ENCODE measurements around the gene TEX26.

TEX26 gene

GRCh38 chr13:30932481-30933353, at the start of gene TEX26:
TSS of gene TEX26 (plus strand) at chr13:30932656. CDS start at chr13:30932716, 60 bp downstream.
- DNase-seq (ENCODE audit: low spot score), result no peak

GRCh38 chr13:30882996-30883766, 49.3 kb upstream of the TEX26 start:
- DNase-seq (ENCODE audit: low spot score), result no peak

GRCh38 chr13:30884543-30884942, 47.9 kb upstream of the TEX26 start:
- DNase-seq (ENCODE audit: low spot score), result no peak

DNA sequence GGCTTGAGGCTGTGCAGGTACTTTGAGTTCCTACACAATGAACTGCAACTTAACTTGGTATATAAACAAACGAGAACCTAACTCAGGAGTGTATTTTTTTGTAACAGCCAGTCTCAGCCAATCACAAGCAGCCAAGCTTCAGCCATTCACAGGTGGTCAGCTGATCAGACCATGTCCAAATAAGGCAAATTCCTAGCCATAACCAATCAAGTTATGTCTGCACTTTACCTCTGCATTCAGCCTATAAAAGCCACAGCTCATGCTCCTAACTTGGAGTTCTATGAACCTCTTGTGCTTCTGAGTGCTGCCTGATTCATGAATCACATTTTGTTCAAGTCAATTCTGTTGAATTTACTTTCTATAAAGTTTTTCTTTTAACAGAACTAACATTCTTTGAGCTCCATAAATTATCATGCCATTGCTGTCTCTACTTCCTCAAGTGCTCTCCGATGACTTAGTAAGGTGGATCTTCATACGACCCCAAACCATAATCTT, 43.2 kb upstream of the TEX26 start:
- DNase-seq (ENCODE audit: low spot score), result no peak

DNA sequence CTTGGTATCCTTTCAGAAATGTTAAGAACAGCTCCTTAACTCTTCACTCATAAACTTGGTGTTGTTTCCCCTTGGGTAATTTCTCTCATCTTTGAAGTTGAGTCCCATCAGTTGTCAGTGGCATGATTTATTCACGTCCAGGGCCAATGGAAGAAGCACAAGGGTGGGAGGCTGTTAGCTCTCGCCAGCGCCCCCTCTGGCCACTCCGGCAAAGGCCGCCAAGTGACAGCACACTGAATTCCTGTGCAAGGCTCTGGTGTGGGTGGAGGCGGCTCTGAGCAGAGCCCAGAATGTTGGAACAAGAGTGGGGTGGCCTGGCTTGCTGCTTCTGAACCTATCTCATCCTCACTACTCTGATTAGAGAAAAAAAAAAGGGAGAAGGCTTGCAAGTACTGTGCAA, 39.5 kb upstream of the TEX26 start:
- peak; percentile 26 for DNase-seq (ENCODE audit: low spot score)

DNA sequence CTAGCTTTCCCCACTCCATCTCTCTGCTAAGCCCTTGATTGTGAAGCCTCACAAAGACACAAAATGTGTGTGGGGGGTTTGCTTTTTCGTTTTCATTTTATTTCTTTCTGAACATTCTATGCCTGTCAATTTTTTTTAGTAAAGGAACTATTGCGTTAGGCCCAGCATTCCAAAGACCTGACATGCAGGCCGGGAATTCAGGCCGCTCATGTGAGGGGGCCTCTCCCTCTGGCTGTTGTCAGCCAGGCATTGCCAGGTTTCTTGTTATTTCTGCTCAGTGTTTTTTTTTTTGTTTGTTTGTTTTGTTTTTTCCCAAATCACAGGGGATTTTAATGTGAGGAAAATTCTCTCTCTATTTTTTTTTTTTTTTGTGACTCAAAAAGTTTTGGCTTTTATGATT, 36.7 kb upstream of the TEX26 start:
- peak; percentile 58 for DNase-seq (ENCODE audit: low spot score)

DNA sequence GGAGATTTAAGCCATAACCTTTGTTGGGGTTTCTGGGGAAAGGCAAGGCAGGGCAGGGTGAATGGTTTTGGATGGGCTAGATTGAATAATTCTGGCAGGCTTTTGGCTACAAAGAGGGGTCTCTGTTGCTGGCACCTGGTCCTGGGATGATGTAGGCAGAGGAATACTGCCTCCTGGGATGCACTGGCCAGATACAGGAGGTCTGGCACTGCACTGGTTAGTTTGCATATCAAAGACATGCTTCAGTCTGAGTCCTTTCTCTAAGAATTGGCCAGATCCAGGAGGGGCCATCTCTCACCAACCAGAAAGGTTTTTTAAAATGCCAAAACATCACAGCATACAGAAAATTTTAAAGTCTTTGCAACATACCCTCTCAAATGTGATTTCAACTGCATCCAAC, 34.4 kb upstream of the TEX26 start:
- no peak for DNase-seq (ENCODE audit: low spot score)

- peak; percentile 68 for DNase-seq (ENCODE audit: low spot score)
Observed at GRCh38 chr13:30898678-30899241, 33.7 kb upstream of the TEX26 start.

GRCh38 chr13:30900436-30900835, 32.0 kb upstream of the TEX26 start:
- no peak for DNase-seq (ENCODE audit: low spot score)

DNA sequence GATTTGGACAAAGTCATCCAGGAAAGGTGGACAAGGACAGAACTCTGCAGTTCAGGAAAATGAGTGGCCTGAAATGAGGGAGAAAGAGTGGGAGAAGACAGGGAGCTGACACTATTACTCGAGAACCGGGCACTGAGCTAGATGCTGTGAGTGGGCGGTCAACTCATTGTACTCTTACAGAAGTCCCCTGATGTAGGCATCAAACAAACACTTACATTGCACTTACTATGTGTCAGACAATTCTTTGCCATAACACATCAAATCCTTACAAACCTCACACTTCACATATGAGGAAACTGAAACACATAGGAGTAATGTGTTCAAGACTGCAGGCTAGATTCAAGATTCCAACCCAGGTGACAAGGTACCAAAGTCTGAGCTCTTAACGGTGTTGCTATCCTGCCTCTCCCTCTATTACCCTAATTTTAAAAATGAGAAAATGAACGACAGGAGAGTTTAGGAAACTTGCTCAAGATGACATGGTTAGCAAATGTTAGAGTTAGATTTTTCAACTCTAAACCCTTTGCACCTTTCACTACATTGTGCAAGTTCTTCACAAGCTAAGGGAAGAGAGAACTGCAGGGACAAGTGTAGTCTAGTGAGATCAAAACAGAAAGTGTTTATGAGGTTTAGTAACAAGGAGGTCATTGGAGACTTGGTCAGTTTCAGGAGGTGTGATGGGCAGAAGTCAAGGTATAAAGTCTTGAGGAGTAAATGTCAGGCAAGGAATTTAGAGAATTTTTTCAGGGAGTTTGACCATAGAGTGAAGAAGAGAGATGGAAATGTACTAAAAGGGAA, 31.3 kb upstream of the TEX26 start:
- no peak for DNase-seq (ENCODE audit: low spot score)

DNA sequence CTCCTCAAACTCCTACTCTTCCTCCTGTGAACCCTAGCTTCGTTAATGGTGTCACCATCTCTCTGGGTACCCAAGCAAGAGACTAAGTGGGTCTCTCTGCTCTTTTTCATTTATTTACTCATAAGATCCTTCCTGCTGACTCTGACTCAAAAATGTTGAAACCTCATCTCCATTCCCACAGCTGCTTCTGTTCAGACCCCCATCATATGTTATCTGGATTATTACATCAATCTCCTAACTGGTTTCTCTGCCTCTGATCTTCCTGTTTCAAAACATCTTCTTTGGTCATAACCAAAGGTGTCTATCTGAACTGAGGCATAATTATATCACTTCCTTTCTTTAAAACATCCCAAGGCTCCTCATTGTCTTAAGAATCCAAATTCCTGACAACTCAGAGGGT, 28.4 kb upstream of the TEX26 start:
- DNase-seq (ENCODE audit: low spot score), result no peak

DNA sequence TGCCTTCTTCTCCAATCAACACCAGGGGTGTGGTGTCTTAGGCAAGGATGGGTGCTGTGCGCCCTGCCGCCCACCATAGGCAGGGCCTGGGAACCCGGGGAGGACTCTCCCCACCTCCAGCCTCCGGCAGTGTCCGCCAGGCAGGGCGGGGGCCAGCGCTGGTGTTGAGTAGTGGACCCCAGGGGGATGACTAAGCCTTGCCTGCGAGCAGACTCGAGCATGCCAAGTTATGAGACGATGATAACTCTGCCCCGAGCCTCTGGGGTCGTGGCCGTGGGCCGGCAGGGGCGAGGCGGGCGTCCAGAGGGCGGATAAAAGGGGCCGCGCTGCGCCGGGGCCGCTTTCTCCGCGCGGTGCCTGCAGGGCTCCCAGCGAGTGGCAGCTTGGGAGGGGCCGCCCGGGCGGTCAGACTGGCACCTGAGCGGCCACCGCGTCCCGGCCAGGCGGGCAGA, 26.5 kb upstream of the TEX26 start, which contains the start of gene MEDAG:
MEDAG (plus strand) TSS at position 340 of the 452 bp plus-strand sequence. CDS start 245 bp downstream, outside the sequence.
- no peak for DNase-seq (ENCODE audit: low spot score)

GRCh38 chr13:30906411-30907051, 25.9 kb upstream of the TEX26 start:
- DNase-seq (ENCODE audit: low spot score), result no peak

- DNase-seq (ENCODE audit: low spot score), result no peak
Observed at GRCh38 chr13:30907121-30907861, 25.2 kb upstream of the TEX26 start.

DNA sequence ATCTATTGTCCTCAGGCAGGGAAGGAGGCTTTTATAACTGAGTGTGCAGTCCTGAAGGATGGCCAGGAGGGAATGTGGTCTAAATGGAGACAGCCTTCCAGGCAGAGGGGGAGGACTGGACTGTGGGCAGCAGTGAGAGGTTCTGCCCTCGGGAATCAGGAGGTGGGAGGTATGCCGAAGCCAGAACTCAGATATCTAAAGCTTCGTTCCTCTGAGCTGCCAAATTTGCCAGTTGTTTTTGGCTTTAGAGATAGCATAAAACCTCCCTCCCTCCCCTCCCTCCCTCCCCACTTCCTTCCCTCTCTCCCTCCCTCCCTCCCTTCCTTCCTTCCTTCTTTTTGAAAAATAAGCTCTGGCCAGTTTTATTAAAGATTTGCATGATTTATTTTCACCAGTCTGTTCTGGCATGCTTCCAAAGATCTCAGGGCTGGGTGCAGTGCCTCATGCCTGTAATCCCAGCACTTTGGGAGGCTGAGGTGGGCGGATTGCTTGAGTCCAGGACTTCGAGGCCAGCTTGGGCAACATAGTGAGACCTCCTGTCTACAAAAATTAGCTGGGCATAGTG, 24.0 kb upstream of the TEX26 start:
- no peak for DNase-seq (ENCODE audit: low spot score)

- no peak for DNase-seq (ENCODE audit: low spot score)
Observed at GRCh38 chr13:30910676-30911075, 21.8 kb upstream of the TEX26 start.

DNA sequence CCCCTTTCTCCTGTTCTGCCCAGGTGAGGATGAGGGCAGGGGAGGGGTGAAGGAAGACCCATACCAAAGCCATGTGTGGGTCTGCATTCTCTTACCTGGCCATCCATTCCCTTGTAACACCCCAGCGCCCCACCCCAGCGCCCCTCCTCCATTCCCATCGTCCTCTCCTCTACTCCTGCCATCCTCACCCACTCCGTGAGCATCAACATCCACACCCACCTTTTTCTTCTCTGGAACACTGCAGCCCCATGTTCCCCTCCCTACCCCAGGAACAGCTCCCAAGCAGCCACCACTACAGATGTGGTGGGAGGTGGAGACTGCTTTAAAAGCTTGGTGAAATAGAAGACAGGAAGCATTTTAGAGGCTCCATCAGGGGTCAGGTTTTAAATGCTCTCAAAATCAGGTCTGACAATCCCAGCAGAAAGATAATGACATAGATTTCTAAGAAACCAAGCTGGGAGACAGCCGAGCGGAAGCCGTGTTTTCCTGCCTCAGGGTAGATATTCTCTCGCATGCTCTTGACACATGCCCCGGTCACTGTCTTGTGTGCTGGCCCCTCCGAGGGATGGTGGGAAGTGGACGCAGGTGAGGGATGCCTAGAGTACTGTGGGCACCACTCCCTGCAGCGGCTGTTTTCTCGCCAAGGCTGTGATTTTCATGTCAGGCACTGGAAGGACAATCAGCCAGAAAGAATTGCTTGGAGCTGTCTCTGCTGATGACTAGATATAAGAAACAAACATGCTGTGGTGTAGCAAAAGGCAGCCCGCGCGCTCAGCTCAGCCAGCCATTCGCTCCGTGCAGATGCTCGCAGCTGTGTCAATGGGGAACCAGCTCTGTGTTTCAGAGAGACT, 16.5 kb upstream of the TEX26 start:
- no peak for DNase-seq (ENCODE audit: low spot score)

DNA sequence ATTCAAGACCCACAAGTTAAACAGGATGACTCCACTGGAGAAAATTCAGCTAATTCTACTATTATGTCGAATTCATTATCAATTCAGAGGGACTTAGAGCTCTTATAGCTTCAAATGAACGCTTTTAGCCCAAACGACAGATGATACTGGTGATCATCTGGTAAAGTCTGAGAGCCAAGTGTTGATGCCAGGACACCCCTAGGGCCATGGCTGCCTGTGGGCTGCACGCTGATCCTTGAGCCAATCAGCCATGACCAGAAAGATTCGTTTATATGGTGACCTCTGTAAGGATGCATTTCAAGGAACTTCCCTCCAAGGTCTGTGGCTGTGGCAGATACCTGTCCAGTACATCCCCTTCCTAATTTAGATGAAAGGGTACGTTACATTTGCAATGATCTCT, 15.5 kb upstream of the TEX26 start:
- DNase-seq (ENCODE audit: low spot score), result no peak

Measured in kidney tubule cell (primary cell).